Activated CD4-positive, CD25-positive, alpha-beta regulatory T cell treated with anti-CD3 and anti-CD28 coated beads, Interleukin-2, amount 50 U/mL, for 72 hours (primary cell): ENCODE measurements around the gene STAP1.

Experiments
- DNase-seq: peaks from one replicate; pipeline ENCODE4 v3.0.0; 2021

The STAP1 gene

DNA sequence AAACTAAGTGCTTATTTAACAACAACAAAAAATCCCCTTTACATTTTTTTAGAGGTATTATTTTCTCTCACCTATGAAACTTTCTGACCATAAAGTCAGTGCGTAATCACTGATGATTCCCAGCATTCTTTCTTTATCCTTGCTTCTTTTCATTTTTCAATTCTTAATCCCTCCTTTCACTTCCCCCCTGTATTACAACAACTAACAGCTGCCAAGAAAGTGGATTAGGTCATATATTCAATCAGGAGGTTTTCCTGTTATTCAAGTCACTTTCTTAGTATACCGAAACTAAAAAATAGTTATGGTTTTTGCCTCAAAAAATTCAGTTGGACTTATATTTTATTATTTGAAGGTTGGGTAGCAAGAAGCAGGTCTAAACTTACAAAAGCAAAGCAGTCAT, 2.1 kb upstream of the STAP1 start:
- DNase-seq: no peak

DNA sequence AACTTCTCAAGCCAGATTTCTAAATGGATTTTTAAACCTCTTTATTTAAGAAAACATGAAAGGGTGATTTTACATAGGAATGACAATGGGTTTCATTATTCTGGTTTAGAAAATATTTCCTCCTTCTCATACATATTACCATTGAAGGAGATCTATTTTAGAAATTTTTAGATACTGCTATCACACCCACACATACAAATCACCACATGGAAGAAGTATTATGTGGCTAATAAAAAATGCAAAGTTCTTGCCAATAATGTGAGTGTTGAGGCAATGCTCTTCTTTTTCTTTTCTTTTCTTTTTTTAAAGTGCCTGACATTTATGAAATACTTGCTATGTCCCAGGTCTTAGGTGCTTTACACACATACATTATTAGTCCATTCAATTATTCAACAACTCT, 6.8 kb downstream of the STAP1 start:
- no peak for DNase-seq

DNA sequence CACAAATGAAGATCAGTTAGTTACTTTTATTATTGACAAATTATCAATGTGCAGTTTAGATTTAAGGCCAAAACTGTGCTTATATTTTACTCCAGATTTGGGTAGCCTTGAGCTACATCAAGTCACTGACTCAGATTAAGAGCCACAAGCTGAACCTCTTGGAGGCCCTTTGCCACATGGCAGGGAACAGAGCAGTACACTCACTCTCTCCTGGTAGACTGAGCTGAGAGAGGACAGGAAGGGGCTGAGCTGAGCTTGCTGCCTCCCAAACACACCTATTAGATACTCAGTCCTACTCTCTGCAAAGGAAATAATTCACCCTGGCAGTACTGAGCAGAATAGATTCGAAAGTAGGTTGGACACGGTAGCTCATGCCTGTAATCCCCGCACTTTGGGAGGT, 7.8 kb downstream of the STAP1 start:
- no peak for DNase-seq

DNA sequence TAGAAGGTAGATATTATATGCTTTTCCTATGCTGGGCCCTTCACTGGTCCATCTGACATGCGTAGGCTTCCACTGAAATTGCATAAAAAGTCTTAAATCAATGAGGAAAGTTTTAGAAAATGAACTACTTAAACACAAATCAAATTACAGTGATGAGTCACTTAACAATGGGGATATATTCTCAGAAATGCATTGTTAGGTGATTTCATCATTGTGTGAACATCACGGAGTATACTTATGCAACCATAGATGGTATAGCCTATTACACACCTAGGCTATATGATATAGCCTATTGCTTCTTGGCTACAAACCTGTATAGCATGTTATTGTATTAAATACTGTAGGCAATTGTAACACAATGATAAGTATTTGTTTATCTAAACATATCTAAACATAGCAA, 10.3 kb downstream of the STAP1 start:
- DNase-seq: no peak

DNA sequence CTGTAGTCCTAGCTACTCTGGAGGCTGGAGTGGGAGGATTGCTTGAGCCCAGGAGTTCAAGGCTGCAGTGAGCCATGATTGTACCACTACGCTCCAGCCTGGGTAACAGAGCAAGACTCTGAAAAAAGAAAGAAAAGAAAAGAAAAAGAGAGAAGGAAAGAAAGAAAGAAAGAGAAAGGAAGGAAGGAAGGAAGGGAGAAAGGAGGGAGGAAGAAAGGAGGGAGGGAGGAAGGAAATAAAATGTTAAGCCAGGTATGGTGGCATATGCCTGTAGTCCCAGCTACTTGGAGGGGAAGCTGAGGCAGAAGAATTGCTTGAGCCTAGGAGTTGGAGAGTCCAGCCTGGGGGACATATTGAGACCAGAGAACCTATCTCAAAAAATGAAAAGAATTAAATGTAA, 12.0 kb downstream of the STAP1 start:
- DNase-seq: no peak

DNA sequence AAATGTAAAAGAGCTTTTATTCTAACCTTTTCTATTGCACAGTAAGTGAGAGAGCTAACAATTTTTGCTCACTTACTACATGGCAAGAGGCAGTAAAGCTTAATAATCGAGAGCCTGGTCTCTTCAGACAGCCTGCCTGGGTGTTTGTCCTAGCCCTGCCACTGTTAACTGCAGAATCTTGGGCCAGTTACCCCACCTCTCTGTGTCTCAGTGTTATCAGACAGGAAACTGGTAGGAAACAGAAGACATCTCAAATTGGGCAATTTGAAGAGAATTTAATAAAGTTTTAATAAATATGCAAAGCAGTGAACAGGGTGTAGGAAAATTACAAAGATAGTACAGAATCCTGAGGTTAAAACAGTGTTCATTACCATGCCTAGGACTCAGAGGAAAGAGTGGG, 13.4 kb downstream of the STAP1 start:
- DNase-seq: no peak

DNA sequence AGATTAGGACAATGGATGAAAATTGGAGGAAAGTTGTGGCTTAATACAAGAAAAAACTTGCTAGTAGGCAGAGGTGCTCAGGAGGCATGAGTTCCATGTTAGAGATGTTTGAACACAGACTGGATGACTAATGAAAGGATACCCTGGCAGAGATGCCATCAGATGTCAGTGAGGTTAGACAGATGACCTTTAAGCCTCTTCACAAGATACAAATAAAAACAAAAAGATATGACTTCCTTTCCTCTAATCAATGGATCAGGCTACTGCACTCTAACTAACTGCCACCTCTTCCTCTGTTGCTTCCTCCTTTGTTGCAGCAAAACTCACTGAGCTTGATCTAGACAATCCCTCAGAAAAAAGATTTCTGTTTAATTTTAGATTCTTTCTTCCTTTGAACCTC, 14.7 kb downstream of the STAP1 start:
- no peak for DNase-seq

DNA sequence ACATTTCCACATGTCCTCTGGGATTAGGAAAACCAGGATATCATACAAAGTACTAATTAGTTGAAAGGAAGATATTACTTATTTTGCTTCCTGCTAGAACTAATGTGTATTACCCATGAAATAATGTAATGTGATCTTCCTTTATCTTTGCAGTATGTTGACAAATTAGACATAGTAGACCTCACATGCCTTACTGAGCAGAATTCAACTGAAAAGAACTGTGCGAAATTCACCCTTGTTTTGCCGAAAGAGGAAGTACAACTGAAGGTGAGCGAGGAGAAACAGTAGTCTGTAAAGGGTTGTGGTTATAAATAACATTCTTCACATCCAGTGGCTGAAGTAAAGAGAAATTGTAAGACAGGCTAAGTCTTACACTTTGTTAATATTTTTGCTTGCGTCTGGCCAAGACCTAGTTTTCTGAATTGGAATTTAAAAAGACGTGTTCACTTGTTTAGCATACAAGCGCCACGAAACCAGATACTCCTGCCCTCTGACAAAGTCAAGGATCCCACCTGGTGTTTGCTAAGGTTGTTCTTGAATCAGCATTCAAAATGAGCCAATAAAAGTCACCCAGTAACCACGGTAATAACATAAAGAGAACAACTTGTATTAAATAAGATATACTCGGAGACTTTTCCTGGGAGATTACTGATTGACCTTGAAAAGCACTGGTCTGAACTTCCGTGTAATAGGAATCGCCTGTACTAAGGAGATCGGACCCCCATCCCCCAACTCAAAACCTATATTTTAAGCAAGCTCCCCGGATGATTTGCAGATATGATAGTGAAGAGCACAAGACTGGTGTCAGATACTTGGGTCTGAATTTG, 16.9 kb downstream of the STAP1 start:
- DNase-seq: no peak

DNA sequence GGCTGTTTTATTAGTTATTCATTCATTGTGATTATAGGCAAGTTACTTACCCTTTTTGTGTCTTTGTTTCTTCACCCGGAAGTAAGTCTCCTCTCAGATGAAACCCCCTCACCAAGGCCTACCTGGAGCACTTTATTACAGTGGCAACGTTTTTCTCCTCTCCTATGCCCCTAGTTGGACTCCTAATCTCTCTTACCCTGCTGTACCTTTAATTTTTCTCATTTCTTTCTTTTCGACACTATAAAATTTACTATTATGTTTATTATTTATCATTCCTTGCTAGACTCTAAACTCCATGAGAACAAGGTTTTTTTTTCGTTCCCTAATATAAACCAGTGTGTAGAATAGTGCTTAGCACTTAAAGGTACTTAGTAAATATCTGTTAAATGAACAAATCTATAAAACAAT, 17.5 kb downstream of the STAP1 start:
- no peak for DNase-seq

DNA sequence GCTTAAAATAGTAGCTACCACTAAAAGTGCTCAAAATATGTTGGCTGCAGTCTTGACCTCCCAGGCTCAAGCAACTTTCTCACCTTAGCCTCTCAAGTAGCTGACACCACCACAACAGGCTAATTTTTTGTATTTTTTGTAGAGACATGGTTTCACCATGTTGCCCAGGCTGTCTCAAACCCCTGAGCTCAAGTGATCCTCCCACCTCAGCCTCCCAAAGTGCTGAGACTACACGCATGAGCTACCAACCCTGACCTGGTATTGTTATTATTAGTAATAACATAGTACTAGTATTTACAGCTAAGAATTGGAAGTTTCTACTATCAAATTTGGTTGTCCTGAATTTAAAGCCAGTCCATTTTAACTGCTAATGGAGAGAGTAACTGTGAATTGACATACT, 18.0 kb downstream of the STAP1 start:
- no peak for DNase-seq

DNA sequence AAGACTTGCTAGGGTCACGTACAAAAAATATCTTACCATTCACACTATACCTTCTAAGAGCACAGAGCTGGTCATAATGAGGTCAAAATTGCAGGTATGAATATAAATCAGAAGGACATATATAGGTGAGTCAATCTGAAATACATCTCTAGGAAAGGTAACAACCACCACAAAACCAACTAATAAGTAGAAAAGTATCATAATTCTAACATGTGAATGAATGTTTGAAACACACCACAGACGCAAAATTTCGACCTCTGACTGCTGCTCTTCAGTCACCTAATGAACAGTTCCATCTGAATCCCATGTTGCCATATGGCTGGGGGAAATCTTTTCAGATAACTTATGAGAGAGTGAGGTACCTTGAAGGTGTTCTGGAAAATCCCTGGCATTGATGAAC, 22.1 kb downstream of the STAP1 start:
- no peak for DNase-seq

DNA sequence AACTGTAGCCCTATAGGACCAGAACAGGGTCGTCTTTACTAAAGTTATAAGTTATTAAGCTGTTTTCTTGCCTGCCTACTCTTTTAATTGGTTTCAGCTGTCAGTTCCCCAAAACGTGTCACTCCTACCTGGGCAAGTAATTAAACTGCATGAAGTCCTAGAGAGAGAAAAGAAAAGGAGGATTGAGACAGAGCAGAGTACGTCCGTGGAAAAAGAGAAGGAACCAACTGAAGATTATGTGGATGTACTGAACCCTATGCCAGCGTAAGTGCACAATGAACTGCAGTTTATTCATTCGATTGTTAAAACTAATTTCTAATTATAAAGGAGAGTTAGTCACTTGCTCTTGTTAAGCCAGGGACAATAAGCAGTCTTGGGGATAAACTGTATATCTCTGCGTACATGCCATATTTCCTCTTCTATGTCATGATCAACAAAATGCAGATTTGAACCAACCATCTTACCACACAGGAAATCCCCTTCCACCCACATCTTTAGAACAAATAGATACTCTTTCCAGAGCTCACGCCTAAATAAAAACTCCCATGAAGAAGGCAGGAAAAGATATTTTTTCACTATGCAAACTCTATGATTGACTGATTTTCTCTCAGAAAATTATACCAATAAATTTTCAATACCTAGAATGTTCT, 22.8 kb downstream of the STAP1 start:
- no peak for DNase-seq

DNA sequence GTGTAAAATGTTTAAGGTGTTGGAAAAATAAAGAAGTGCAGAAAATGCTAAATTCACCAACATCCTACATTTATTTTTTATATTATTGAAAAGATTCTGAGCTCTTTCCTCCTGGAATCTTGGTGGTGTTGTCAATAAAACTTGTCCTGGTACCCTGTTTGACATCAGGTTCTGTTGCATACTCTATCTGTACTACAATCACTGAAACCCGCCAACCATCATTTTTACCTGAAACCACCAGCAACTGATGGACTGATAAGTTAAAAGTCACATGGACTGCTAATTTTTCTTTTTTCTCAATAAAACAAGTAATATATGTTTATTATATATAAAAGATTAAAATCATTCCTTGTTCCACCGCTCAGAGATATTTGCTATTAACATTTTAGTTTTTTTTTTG, 23.4 kb downstream of the STAP1 start:
- no peak for DNase-seq

DNA sequence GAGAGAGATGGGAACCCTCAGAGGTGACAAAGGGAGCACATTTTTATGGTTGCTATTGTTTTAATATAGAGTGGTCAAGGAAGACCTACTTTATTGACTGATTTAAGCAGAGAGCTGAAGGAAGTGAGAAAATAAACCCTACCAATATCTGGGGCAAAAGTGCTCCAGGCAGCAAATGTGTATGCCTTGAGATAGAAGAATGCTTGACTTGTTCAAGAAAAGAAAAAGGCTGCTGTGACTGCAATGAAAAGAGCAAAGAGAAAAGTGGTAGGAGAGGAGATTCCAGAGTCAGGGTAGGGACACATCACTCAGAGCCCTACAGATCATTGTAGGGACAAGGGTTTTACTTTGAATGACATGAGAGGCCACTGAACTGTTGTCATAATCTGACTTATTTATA, 26.0 kb downstream of the STAP1 start:
- DNase-seq: no peak

DNA sequence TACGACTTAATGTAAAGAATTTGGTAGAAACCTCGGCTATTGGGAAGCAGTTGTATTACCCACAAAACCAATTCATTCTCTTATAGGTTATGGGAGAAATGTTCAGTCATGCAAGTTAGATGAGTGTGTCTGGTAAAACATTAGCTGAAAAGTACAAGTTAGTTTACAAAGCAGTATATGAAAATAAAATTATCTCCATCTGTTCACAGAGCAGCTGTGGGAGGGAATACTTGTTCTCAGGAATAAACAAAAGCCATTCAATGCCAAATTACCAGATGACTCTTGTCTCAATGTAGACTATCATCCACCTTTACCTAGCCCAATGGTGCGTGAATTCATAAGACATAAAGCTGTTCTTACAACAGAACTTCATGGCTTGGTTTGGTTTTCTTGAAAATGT, 28.6 kb downstream of the STAP1 start:
- no peak for DNase-seq

DNA sequence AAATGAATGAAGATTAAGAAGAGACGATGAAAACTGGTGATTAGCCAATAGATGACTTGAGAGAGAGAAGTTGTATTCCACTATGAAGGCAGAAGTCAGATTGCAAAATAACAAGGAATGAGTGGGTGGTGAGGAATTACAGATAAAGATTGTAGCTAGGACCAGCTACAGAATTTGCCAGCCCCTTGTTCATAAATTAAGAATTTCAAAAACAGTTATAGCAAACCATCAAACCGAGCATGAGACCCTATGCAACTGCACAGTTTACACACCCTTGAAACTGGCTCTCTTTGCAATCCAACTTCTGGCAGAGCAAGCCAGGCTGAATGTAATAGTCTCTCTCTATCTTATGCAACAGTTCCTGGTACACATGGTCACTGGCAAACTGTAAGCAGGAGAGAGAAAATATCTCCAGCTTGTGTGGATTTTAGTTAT, 35.2 kb downstream of the STAP1 start:
- no peak for DNase-seq

DNA sequence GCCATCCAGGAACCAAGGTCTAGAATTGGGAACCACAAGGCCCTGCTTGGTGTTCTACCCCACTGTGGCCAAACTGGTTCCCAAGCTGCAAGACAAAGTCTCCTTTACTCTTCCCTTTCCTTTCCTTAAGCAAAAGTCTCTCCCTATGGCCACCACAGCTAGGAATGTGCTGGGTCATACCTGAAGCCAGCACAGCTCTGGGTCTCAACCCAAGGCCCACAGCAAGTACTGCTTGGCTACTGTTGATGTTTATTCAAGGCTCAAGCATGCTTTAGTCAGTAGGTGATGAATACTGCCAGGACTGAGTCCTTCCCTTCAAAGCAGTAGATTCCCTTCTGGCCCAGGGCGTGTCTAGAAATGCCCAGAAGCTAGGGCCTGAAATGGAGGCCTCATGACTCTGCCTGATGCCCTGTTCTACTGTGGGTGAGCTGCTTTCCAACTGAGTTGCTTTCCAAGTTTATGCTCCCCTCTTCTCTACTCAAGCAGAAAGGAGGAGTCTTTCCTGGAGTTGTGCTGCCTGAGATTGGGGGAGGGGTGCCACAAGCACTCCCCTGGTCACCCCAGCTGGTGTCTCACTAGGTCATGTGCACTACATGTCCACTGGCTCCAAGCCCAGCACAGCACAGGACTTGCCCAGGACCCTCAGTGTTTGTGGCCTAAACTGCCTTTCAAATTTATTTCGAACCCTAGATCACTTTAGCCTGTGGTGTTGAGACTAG, 44.9 kb downstream of the STAP1 start:
- DNase-seq: no peak

DNA sequence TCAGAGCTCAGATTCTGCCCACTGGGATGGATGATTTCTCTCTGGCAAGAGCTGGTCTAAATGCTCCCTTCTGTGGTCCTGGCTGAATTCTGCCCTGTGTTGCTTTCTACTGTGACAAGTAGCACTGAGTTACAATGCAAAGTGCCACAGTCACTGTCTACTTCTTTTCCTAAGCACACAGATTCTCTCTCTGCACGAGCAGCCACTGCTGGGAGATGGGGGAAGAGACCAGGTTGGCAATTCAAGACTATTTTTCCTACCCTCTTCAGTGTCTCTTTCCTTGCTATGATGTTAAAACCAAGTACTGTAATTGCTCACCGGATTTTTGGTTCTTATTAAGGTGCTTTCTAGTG, 45.5 kb downstream of the STAP1 start:
- no peak for DNase-seq

DNA sequence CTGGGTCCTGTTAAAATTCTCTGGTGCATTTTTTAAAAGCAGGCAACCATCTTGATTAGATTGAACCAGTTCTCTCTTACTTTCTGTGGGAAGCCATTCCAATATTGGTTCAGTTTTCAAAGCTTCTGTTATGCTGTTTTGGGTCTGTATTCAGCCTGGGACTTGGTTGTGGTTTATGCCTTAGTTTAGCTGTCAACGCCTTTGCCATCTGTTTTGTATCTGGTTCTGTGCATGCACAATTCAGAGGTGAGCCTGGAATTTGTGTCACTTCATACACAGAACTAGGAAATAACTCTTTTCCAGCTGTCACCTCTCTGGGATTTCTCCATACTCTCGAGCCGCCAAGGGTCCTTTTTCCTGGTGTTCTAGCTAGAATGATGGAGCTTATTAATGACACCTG, 46.2 kb downstream of the STAP1 start:
- DNase-seq: no peak

DNA sequence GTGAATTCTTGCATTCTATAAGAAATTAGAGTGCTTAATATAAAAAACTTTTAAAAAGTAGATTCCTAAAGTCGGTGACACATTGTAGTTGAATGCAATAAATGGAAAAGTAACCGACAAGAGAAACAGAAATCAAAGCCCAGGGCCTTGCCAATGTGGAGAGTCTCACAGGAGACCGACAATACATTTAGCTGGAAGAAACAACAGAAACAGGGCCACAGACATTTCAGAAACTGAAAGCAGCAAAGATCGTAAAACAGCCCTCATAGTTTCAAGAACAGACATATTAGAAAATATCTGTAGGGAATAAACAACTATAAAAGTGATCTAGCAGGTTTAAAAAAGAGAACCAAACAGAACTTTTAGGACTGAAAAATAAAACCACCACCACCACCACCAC, 49.5 kb downstream of the STAP1 start:
- no peak for DNase-seq

DNA sequence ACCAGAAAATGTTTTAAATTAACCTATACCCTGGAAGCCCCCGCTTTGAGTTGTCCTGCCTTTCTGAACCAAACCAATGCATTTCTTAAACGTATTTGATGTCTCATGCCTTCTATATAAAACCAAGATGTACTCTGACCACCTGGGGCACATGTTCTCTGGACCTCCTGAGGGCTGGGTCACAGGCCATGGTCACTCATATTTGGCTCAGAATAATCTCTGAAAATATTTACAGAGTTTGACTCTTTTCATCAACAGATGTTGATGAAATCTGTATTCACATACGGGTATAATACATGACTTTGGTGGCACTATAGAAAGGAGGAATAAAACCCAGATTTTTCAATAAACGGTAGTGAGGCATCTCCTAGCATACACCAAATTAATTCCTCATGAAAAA, 55.7 kb downstream of the STAP1 start:
- no peak for DNase-seq

DNA sequence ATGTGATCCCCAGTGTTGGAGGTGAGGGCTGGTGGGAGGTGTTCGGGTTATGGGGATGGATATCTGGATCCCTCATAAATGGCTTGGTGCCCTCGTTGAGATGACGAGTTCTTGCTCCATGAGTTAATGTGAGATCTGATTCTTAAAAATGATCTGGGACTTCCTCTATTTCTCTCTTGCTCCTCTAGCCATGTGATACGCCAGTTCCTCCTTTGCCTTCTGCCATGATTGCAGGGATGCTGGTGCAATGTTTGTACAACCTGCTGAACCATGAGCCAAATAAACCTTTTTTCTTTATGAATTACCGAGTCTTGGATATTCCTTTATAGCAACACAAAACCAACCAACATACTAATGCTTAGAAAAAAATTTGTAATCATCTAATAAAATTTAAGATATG, 56.6 kb downstream of the STAP1 start:
- no peak for DNase-seq

DNA sequence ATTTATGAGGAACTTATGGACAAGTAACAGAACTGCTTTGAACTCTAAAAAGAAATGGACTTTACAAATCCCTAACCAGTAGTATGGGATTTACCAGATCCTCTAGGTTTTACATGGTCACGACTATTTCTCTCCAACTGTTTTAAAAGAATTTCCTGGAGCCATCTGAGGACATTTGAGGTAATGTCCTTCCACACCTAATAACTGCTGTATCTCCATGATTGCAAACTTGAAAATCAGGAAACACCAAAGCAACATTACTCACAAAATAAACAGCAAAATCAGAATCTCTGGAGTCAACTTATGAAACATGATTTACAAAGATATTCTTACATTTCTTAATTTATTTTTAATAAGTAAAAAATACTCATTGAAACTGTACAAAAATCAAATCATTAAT, 58.0 kb downstream of the STAP1 start:
- DNase-seq: no peak

DNA sequence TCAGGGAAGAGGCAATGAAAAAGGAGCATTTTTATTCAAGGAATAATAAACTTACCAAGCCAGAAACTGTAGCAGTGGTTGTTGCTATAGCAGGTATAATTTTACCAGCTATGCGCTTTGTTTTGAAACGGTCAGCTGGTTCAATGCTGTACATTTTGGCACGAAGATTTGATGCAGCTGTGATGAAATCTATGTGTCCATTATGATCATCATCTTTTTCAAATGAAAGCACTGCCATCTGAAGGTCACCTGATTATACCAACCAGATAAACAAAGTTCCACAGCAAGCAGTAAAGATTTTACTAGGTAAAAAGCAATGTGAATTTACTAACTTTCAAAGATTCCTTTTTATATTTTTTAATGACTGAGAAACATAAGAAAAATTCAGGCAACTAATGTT, 66.4 kb downstream of the STAP1 start:
- no peak for DNase-seq
